Measurements from ENCODE around the gene MYRFL. TPM values are rescaled to one million over a fixed set of nuclear protein-coding genes. Genes with fewer than 3 reads are reported as not detected.

Gene MYRFL
- total RNA-seq, 4 donors from 2014 or later, result 1.5 TPM; not detected in 3

DNA sequence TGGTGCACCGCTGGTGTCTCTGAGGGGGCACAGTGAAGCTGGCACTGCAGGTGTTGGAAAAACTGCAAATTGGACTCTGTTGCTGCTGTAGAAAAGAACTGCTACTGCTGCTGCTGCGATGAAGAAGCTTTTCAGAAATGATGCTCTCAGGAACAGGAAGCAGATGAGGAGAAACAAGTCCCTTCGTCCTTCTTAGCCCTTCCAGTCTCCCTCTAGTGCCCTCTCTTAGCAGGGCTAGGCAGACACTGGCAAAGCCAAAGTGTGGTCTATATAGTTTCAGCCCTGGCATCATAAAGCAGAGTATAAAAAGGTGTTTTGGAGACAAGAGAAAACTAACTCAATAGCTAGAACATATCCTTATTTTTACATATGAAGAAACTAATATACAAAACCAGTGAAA, 174.5 kb downstream of the MYRFL start:
- H3K4me1 ChIP-seq, result no peaks in the 10 kb centered on the region
- H3K36me3 ChIP-seq, result no peaks in the 10 kb centered on the region
- no peak for DNase-seq
- H3K4me3 ChIP-seq, result no peak overlapping the region
- no peak overlapping the region for H3K27ac ChIP-seq
- intact Hi-C loops (cut with DNase I; ENCODE audit: low total_unique reads), result no loop called here
- H3K9me3 ChIP-seq, result no peaks in the 10 kb centered on the region
- no peaks in the 10 kb centered on the region for H3K27me3 ChIP-seq
- TF ChIP-seq, protein P1, sequence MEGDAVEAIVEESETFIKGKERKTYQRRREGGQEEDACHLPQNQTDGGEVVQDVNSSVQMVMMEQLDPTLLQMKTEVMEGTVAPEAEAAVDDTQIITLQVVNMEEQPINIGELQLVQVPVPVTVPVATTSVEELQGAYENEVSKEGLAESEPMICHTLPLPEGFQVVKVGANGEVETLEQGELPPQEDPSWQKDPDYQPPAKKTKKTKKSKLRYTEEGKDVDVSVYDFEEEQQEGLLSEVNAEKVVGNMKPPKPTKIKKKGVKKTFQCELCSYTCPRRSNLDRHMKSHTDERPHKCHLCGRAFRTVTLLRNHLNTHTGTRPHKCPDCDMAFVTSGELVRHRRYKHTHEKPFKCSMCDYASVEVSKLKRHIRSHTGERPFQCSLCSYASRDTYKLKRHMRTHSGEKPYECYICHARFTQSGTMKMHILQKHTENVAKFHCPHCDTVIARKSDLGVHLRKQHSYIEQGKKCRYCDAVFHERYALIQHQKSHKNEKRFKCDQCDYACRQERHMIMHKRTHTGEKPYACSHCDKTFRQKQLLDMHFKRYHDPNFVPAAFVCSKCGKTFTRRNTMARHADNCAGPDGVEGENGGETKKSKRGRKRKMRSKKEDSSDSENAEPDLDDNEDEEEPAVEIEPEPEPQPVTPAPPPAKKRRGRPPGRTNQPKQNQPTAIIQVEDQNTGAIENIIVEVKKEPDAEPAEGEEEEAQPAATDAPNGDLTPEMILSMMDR (IDR thresholded peaks at IDR 0.05), result no peak
- TF ChIP-seq POLR2A (IDR thresholded peaks at IDR 0.05), result no peak

DNA sequence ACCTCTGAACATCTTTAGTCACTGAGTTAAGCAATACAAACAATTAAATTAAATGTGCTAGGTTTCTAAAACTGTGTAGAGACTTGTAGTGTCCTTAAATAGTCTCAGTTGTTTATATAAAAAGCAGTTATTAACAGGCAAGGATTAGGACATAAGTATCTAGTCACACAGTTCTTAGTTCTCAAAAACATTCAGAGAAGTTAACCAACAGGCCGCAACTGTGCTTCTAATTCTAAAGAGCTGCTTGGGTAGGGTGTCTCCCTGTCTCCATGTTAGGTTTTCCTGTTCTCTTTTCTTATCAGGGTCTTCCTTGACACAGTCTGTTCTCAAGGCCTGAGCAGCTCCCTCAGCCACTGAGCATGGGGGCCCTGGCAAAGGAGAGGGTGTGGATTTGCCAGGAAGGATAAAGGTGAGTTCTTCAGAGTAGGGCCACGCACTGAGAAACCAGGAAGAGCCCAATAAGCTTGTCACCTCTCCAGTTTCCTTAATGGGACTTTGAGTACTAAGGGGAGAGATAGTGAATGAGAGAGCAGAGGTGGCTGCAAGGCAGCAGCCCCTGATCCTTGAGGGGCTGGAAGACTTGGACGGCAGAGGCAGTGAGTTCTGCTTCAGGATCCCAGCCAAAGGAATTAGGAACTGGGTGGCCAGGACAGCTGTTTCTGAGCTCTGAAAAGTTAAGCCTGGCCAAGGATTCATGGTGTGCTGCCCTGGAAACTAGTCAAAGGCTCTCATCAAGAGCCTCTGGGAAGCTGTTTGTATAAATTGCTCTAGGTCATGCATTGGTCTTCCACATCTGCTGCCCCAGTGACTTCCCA, 177.3 kb downstream of the MYRFL start:
- no peak for DNase-seq
- no peak overlapping the region for H3K4me3 ChIP-seq
- no peaks in the 10 kb centered on the region for H3K36me3 ChIP-seq
- TF ChIP-seq, protein P1 (IDR thresholded peaks at IDR 0.05), result no peak
- no peak for TF ChIP-seq POLR2A (IDR thresholded peaks at IDR 0.05)
- no peaks in the 10 kb centered on the region for H3K9me3 ChIP-seq
- intact Hi-C loops (cut with DNase I; ENCODE audit: low total_unique reads), result no loop called here
- H3K27me3 ChIP-seq, result no peaks in the 10 kb centered on the region
- no peaks in the 10 kb centered on the region for H3K4me1 ChIP-seq
- H3K27ac ChIP-seq, result peak overlapping the region in 1 of 2 donors; percentile 42

DNA sequence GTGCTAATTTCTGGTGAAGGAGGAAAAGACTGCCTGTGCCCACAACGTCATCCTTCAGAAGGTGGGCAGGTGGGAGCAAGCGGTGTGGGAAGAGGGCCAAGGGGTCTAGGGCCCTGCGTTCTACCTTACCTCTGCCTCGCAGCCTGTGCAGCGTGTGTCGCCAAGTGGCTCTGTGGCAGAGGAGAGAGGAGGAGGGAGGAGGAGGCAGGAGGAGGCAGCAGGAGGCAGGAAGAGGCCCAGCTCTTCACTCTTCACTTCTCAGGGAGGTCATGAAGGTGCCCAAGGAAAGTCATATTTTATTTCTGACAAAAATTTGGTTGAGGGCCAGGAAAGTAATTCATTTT, 177.9 kb downstream of the MYRFL start:
- H3K27ac ChIP-seq, result peak overlapping the region in 1 of 2 donors; percentile 42
- intact Hi-C loops (cut with DNase I; ENCODE audit: low total_unique reads), result no loop called here
- H3K9me3 ChIP-seq, result no peaks in the 10 kb centered on the region
- H3K27me3 ChIP-seq, result no peaks in the 10 kb centered on the region
- no peak overlapping the region for H3K4me3 ChIP-seq
- DNase-seq, result no peak
- TF ChIP-seq, protein P1 (IDR thresholded peaks at IDR 0.05), result no peak
- no peak for TF ChIP-seq POLR2A (IDR thresholded peaks at IDR 0.05)
- H3K4me1 ChIP-seq, result no peaks in the 10 kb centered on the region
- H3K36me3 ChIP-seq, result no peaks in the 10 kb centered on the region

DNA sequence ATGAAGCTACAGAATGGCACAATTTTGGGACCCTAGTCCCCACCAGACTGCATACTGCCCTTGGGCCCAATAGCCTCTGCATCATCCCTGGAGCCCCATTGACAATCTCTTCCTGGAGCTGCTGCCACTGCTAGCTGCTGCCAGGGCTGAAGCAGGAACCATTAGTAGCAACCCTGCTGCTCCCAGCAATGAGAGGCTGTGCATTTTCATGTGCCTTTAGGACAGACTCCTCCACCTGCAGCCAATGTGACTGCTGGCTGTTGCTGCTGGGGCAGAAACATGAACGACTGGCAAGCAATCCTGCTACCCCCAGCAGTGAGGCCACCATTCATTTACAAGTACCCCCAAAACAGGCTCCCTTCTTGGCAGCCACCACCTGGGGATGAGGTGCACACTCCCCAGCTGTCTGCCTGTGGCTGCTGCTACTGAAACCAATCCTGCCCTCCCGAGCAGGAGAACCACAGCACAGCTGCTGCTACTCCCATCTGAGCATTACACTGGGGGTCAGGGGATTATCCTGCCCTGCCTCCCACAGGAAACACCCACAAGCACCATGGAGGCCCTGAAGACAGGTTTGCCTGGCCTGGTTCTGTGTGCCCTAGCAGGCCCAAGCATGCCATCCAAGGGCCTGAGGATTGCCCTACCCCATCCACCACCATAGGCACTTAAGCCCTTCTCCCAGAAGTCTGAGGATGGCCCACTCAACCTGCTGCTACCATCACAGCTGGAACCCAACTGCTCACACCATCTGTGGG, 181.0 kb downstream of the MYRFL start:
- H3K27ac ChIP-seq, result no peak overlapping the region
- H3K4me3 ChIP-seq, result no peak overlapping the region
- TF ChIP-seq, protein P1 (IDR thresholded peaks at IDR 0.05), result no peak
- no peak for TF ChIP-seq POLR2A (IDR thresholded peaks at IDR 0.05)
- DNase-seq, result no peak
- H3K4me1 ChIP-seq, result no peaks in the 10 kb centered on the region
- intact Hi-C loops (cut with DNase I; ENCODE audit: low total_unique reads), result no loop called here
- H3K9me3 ChIP-seq, result peaks cover 0 to 5% of the 10 kb centered on the region in 2 donors
- H3K36me3 ChIP-seq, result no peaks in the 10 kb centered on the region
- no peaks in the 10 kb centered on the region for H3K27me3 ChIP-seq

DNA sequence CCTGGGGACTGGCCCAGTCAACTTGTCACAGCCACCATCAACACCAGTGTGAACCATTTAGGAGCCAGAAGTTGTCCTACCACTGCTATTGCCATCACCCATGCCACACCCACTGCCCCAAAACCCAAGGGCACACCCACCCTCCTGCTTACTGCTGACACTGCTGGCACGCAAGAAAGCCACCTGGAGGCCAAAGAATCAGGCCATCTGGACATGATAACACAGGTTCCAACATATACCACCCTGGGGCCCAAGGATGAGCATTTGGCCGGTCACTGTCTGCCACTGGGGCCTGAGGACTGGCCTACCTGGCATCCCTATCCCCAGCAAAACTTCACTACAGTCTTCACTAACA, 181.6 kb downstream of the MYRFL start:
- H3K27me3 ChIP-seq, result no peaks in the 10 kb centered on the region
- DNase-seq, result no peak
- no peak overlapping the region for H3K4me3 ChIP-seq
- H3K4me1 ChIP-seq, result no peaks in the 10 kb centered on the region
- H3K9me3 ChIP-seq, result peaks cover 0 to 5% of the 10 kb centered on the region in 2 donors
- intact Hi-C loops (cut with DNase I; ENCODE audit: low total_unique reads), result no loop called here
- no peaks in the 10 kb centered on the region for H3K36me3 ChIP-seq
- TF ChIP-seq POLR2A (IDR thresholded peaks at IDR 0.05), result no peak
- TF ChIP-seq, protein P1 (IDR thresholded peaks at IDR 0.05), result no peak
- no peak overlapping the region for H3K27ac ChIP-seq
